HepG2 (cell line): ENCODE measurements around the gene GMCL2. TPM values are rescaled to one million over a fixed set of nuclear protein-coding genes. Genes with fewer than 3 reads are reported as not detected.

Source experiments
- ATF6 ChIP-seq: sonication (generic); formaldehyde crosslinking; conservative IDR thresholded peaks from 2 replicates; pipeline ENCODE4 v1.4.0; 2020; ENCODE audit warnings: missing genetic modification reagents
- BORCS8-MEF2B ChIP-seq: sonication (generic); formaldehyde crosslinking; IDR thresholded peaks from 2 replicates; pipeline ENCODE4 v1.8.0; 2022; ENCODE audit warnings: mild to moderate bottlenecking, missing genetic modification reagents
- EP300 ChIP-seq, 3 experiments: sonication (generic) in 1 of 3; formaldehyde crosslinking in 1 of 3; IDR thresholded peaks; 2 replicates each; pipeline versions ENCODE4 v1.5.1 to v1.6.1; 2011 to 2020; ENCODE audit warnings: low read depth in 2 of 3, low read length in 2 of 3, borderline replicate concordance in 1 of 3, improper control_type of control experiment in 1 of 3, mild to moderate bottlenecking in 1 of 3, missing genetic modification reagents in 1 of 3, moderate library complexity in 1 of 3
- ERF ChIP-seq: IDR thresholded peaks from 2 replicates; pipeline ENCODE4 v1.6.1; 2018; ENCODE audit warnings: missing biosample characterization, missing genetic modification reagents
- FOXK2 ChIP-seq: fragments of 450-650 bp; IDR thresholded peaks from 2 replicates; pipeline ENCODE4 v1.6.1; 2016
- FOXO1 ChIP-seq: sonication (generic); formaldehyde crosslinking; IDR thresholded peaks from 2 replicates; pipeline ENCODE4 v1.4.0; 2020; ENCODE audit warnings: missing genetic modification reagents
- HIVEP1 ChIP-seq: sonication (generic); formaldehyde crosslinking; IDR thresholded peaks from 2 replicates; pipeline ENCODE4 v1.4.0; 2020; ENCODE audit warnings: mild to moderate bottlenecking, missing genetic modification reagents
- MEIS1 ChIP-seq: sonication (generic); formaldehyde crosslinking; IDR thresholded peaks from 2 replicates; pipeline ENCODE4 v1.9.0; 2021; ENCODE audit warnings: mild to moderate bottlenecking, missing genetic modification reagents, moderate library complexity, borderline replicate concordance
- NR1H2 ChIP-seq: sonication (generic); formaldehyde crosslinking; IDR thresholded peaks from 2 replicates; pipeline ENCODE4 v1.8.1; 2022; ENCODE audit warnings: low read depth, missing genetic modification reagents, borderline replicate concordance
- PBX3 ChIP-seq: sonication (generic); formaldehyde crosslinking; IDR thresholded peaks from 2 replicates; pipeline ENCODE4 v1.8.1; 2023; ENCODE audit warnings: missing genetic modification reagents, inconsistent platforms, borderline replicate concordance
- PCBP2 ChIP-seq: fragments of 200-400 bp; formaldehyde crosslinking; optimal IDR thresholded peaks from 2 replicates; pipeline ENCODE3; 2018; ENCODE audit warnings: low read length, low read depth; ENCODE audit not compliant: poor library complexity, severe bottlenecking
- SNAPC2 ChIP-seq: sonication (generic); formaldehyde crosslinking; IDR thresholded peaks from 2 replicates; pipeline ENCODE4 v1.8.1; 2022; ENCODE audit warnings: mild to moderate bottlenecking, missing genetic modification reagents
- SRF ChIP-seq: IDR thresholded peaks from 2 replicates; pipeline ENCODE4 v1.6.1; 2011; ENCODE audit warnings: mild to moderate bottlenecking, low read depth, low read length, moderate library complexity
- TARDBP ChIP-seq: sonication (generic); formaldehyde crosslinking; IDR thresholded peaks from 2 replicates; pipeline ENCODE4 v1.8.0; 2022; ENCODE audit warnings: mild to moderate bottlenecking, missing genetic modification reagents
- THRA ChIP-seq: sonication (generic); formaldehyde crosslinking; IDR thresholded peaks from 2 replicates; pipeline ENCODE4 v1.4.0; 2020; ENCODE audit warnings: missing genetic modification reagents, borderline replicate concordance
- ZNF224 ChIP-seq: sonication (generic); formaldehyde crosslinking; IDR thresholded peaks from 2 replicates; pipeline ENCODE4 v1.5.0; 2020; ENCODE audit warnings: mild to moderate bottlenecking, missing genetic modification reagents
- ZNF230 ChIP-seq: sonication (generic); formaldehyde crosslinking; IDR thresholded peaks from 2 replicates; pipeline ENCODE4 v1.4.0; 2020; ENCODE audit warnings: mild to moderate bottlenecking, missing genetic modification reagents
- ZNF234 ChIP-seq: sonication (generic); formaldehyde crosslinking; conservative IDR thresholded peaks from 2 replicates; pipeline ENCODE4 v1.5.1; 2020; ENCODE audit warnings: mild to moderate bottlenecking, missing genetic modification reagents
- ZNF24 ChIP-seq: fragments of 450-650 bp; IDR thresholded peaks from 2 replicates; pipeline ENCODE4 v1.6.1; 2017; ENCODE audit warnings: antibody characterized with exemption, mild to moderate bottlenecking
- ZNF350 ChIP-seq: sonication (generic); formaldehyde crosslinking; IDR thresholded peaks from 2 replicates; pipeline ENCODE4 v1.4.0; 2020; ENCODE audit warnings: mild to moderate bottlenecking, low read depth, missing genetic modification reagents, borderline replicate concordance
- ZNF7 ChIP-seq: IDR thresholded peaks from 2 replicates; pipeline ENCODE4 v1.6.1; 2016; ENCODE audit warnings: missing biosample characterization, missing genetic modification reagents
- ZSCAN12 ChIP-seq: sonication (generic); formaldehyde crosslinking; IDR thresholded peaks from 2 replicates; pipeline ENCODE4 v1.9.0; 2021; ENCODE audit warnings: mild to moderate bottlenecking, missing genetic modification reagents
- polyA plus RNA-seq, 8 experiments: library from polyadenylated mRNA; depleted of rRNA in 3 of 8; stranded (reverse) in 7 of 8; unstranded in 1 of 8; fragments of >200 nt; fragmentation: Illumina TruSeq in 4 of 8; extraction: Trizol in 4 of 8; gene quantifications; 2 replicates each; pipeline versions ENCODE4 v1.2.1 to v1.2.3, GENCODE V29; 2011 to 2016; ENCODE audit warnings: low read depth in 4 of 8, missing spikeins in 1 of 8, mixed read lengths in 1 of 8; ENCODE audit not compliant: insufficient read depth in 1 of 8
- total RNA-seq, 5 experiments: library from RNA; depleted of rRNA; stranded (reverse); fragments of >200 nt; fragmentation: Illumina TruSeq; extraction: Trizol; gene quantifications; 2 replicates each; pipeline ENCODE4 v1.2.3, GENCODE V29; 2016; ENCODE audit warnings: low read depth in 1 of 5
- TF ChIP-seq, protein P1 (sequence below): sonication (generic); formaldehyde crosslinking; conservative IDR thresholded peaks from 2 replicates; pipeline ENCODE4 v1.5.0; 2020; ENCODE audit warnings: missing genetic modification reagents

The GMCL2 gene
- total and polyA plus RNA-seq, 2 of the 13 experiments (the other 11 are each of a cell fraction or from before 2014, with no cell fraction given): 0.03 TPM; not detected in 1

DNA sequence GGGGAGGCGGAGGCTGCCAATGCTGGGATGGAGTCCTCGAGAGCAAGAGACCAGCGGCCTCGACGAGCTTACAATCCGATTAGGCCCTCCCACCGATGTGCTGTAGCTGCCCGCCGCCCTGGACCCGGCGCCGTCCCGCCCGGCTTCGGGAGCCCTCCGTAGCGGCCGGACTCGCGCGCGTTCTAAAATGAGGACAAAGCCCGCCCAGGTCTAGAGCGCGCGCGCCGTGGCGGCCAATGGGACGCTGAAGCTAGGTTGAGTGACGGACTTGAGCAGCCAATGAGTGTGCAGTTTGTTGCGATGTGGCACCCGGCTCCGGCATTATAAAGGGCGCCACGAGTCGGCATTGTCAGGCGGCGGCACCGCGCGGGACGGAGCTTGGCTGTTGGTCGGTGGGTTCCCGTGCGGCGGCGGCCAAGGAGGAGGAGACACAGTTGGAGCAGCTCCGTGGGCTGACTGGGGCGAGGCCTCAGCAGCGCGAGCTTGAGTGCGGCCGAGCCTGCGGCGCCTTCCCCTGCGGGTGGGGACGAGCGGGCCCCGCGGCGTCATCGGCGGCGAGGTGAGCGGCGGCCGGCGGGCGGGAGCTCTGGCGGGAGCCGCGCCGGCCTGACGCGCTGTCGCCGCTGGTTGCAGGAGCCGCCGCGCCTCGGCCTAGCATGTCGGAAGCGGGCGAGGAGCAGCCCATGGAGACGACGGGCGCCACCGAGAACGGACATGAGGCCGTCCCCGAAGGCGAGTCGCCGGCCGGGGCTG lies 17.2 kb upstream of the GMCL2 start, which contains the start of gene HNRNPAB (continued):
- peak; percentile 87 for TF ChIP-seq TARDBP
- TF ChIP-seq ZNF224 (CRISPR knock-in tag): no peak
- TF ChIP-seq EP300 (IDR thresholded peaks at IDR 0.05; ENCODE audit: low read depth in 2 of 2, low read length in 2 of 2): peak in 1 of 2 experiments; percentile 56; a peak in 1 of 4 replicates
- 0 out of 2 replicates have a peak, but pooled peaks have one; percentile 11 for TF ChIP-seq EP300 (CRISPR knock-in tag; IDR thresholded peaks at IDR 0.05; ENCODE audit: borderline replicate concordance)
- TF ChIP-seq HIVEP1: peak; percentile 74
- peak; percentile 76; the same call in 1 of the 2 replicates for TF ChIP-seq ZNF230 (CRISPR knock-in tag)
- peak; percentile 90 for TF ChIP-seq ZNF350 (CRISPR knock-in tag)
- no peak for TF ChIP-seq FOXK2
- TF ChIP-seq, protein P1, sequence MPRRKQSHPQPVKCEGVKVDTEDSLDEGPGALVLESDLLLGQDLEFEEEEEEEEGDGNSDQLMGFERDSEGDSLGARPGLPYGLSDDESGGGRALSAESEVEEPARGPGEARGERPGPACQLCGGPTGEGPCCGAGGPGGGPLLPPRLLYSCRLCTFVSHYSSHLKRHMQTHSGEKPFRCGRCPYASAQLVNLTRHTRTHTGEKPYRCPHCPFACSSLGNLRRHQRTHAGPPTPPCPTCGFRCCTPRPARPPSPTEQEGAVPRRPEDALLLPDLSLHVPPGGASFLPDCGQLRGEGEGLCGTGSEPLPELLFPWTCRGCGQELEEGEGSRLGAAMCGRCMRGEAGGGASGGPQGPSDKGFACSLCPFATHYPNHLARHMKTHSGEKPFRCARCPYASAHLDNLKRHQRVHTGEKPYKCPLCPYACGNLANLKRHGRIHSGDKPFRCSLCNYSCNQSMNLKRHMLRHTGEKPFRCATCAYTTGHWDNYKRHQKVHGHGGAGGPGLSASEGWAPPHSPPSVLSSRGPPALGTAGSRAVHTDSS (CRISPR knock-in tag): no peak
- TF ChIP-seq SNAPC2 (CRISPR knock-in tag): peak; percentile 79; the same call in 1 of the 2 replicates
- peak; percentile 50; the same call in 1 of the 2 replicates for TF ChIP-seq ZNF234
- no peak for TF ChIP-seq ZNF7 (CRISPR knock-in tag)
- peak; percentile 97; the same call in 1 of the 2 replicates for TF ChIP-seq PBX3 (CRISPR knock-in tag)
- peak; percentile 57 for TF ChIP-seq THRA (CRISPR knock-in tag)
- TF ChIP-seq ZSCAN12 (CRISPR knock-in tag): peak; percentile 55; the same call in 1 of the 2 replicates
- no peak for TF ChIP-seq PCBP2
- TF ChIP-seq FOXO1: peak; percentile 33; the same call in 1 of the 2 replicates
- no peak for TF ChIP-seq ZNF24
- peak; percentile 72; the same call in 1 of the 2 replicates for TF ChIP-seq ERF (CRISPR knock-in tag)
- TF ChIP-seq MEIS1 (CRISPR knock-in tag): peak; percentile 69; the same call in 1 of the 2 replicates
- 0 out of 2 replicates have a peak, but pooled peaks have one; percentile 30 for TF ChIP-seq NR1H2 (CRISPR knock-in tag)
- TF ChIP-seq BORCS8-MEF2B (CRISPR knock-in tag): peak; percentile 94
- TF ChIP-seq SRF: no peak
- no peak for TF ChIP-seq ATF6
